K562 (cell line): ENCODE data around the gene MARCKS. TPM values are rescaled to one million over a fixed set of nuclear protein-coding genes. Genes with fewer than 3 reads are reported as not detected.

Experiments
- ATF1 ChIP-seq, 2 experiments: fragments of 450-650 bp in 1 of 2; IDR thresholded peaks; 2 replicates each; pipeline ENCODE4 v1.6.1; 2016; ENCODE audit warnings: missing compliant biosample characterization in 1 of 2, missing genetic modification characterization in 1 of 2
- CBX1 ChIP-seq: sonication (generic); IDR thresholded peaks from 2 replicates; pipeline ENCODE4 v1.6.1; 2016; ENCODE audit warnings: antibody characterized with exemption, low read depth, mild to moderate bottlenecking
- CCNT2 ChIP-seq: IDR thresholded peaks from 2 replicates; pipeline ENCODE4 v1.6.1; 2011; ENCODE audit warnings: borderline replicate concordance, low read depth, mild to moderate bottlenecking, moderate library complexity, mixed read lengths, low read length; ENCODE audit not compliant: insufficient read length; ENCODE audit errors: extremely low read depth
- CREB1 ChIP-seq, 2 experiments: sonication (generic) in 1 of 2; formaldehyde crosslinking in 1 of 2; IDR thresholded peaks; 2 replicates each; pipeline versions ENCODE4 v1.6.1 to v1.8.0; 2012 to 2022; ENCODE audit warnings: inconsistent platforms in 1 of 2, mild to moderate bottlenecking in 1 of 2, missing genetic modification reagents in 1 of 2, moderate library complexity in 1 of 2
- CTBP1 ChIP-seq: fragments of 450-650 bp; IDR thresholded peaks from 2 replicates; pipeline ENCODE4 v1.6.1; 2016; ENCODE audit warnings: borderline replicate concordance
- DEAF1 ChIP-seq: fragments of 450-650 bp; formaldehyde crosslinking; IDR thresholded peaks from 2 replicates; pipeline ENCODE4 v1.4.0; 2020; ENCODE audit warnings: mild to moderate bottlenecking, moderate library complexity
- DNMT1 ChIP-seq: fragments of 450-650 bp; IDR thresholded peaks from 2 replicates; pipeline ENCODE4 v1.6.1; 2016; ENCODE audit warnings: antibody characterized with exemption, mild to moderate bottlenecking
- ETV1 ChIP-seq: fragments of 450-650 bp; conservative IDR thresholded peaks from 2 replicates; pipeline ENCODE4 v1.6.1; 2016; ENCODE audit warnings: missing genetic modification characterization, control low read depth, low read depth, missing compliant biosample characterization
- GTF2F1 ChIP-seq: IDR thresholded peaks from 2 replicates; pipeline ENCODE4 v1.6.1; 2011; ENCODE audit warnings: low read depth, low read length, improper control_type of control experiment
- KHSRP ChIP-seq: fragments of 450-650 bp; IDR thresholded peaks from 2 replicates; pipeline ENCODE4 v1.6.1; 2017
- POLR2H ChIP-seq: IDR thresholded peaks from 2 replicates; pipeline ENCODE4 v1.6.1; 2016; ENCODE audit warnings: missing genetic modification characterization, low read depth, mild to moderate bottlenecking, control low read depth, missing compliant biosample characterization, moderate library complexity
- RAD21 ChIP-seq, 2 experiments: fragments of 250-450 bp in 1 of 2; fragments of 450-650 bp in 1 of 2; sonication (Bioruptor Pico) in 1 of 2; formaldehyde crosslinking in 1 of 2; IDR thresholded peaks in 1 of 2; conservative IDR thresholded peaks in 1 of 2; 2 replicates each; pipeline versions ENCODE4 v1.4.0 to v1.8.0; 2020 to 2022; ENCODE audit warnings: mild to moderate bottlenecking in 2 of 2, moderate library complexity in 1 of 2
- SMC3 ChIP-seq: conservative IDR thresholded peaks from 2 replicates; pipeline ENCODE4 v1.6.1; 2011; ENCODE audit warnings: low read depth, low read length, improper control_type of control experiment; ENCODE audit not compliant: insufficient read depth
- SP2 ChIP-seq: IDR thresholded peaks from 2 replicates; pipeline ENCODE4 v1.6.1; 2011; ENCODE audit warnings: mild to moderate bottlenecking, low read depth, low read length, moderate library complexity; ENCODE audit not compliant: poor library complexity, severe bottlenecking; ENCODE audit errors: extremely low read depth
- STAG1 ChIP-seq: sonication (generic); formaldehyde crosslinking; IDR thresholded peaks from 2 replicates; pipeline ENCODE4 v1.5.0; 2020; ENCODE audit warnings: missing genetic modification reagents, borderline replicate concordance
- TFAP4 ChIP-seq: sonication (generic); formaldehyde crosslinking; IDR thresholded peaks from 2 replicates; pipeline ENCODE4 v1.8.0; 2022; ENCODE audit warnings: missing genetic modification reagents, mild to moderate bottlenecking, moderate library complexity, borderline replicate concordance
- VEZF1 ChIP-seq: fragments of 200-800 bp; sonication (Bioruptor generic); IDR thresholded peaks from 2 replicates; pipeline ENCODE4 v1.6.1; 2017; ENCODE audit warnings: missing genetic modification characterization, missing compliant biosample characterization
- XRCC5 ChIP-seq: fragments of 200-400 bp; formaldehyde crosslinking; IDR thresholded peaks from 2 replicates; pipeline ENCODE4 v1.6.1; 2017; ENCODE audit warnings: low read depth, mild to moderate bottlenecking, low read length
- ZBTB1 ChIP-seq: sonication (generic); formaldehyde crosslinking; IDR thresholded peaks from 2 replicates; pipeline ENCODE4 v1.8.1; 2023; ENCODE audit warnings: missing genetic modification reagents, low read depth, mild to moderate bottlenecking, borderline replicate concordance
- ZNF217 ChIP-seq: sonication (generic); formaldehyde crosslinking; IDR thresholded peaks from 2 replicates; pipeline ENCODE4 v1.8.0; 2022; ENCODE audit warnings: mild to moderate bottlenecking, missing genetic modification reagents
- ZNF444 ChIP-seq: fragments of 250-450 bp; sonication (Bioruptor Pico); IDR thresholded peaks from 2 replicates; pipeline ENCODE4 v1.4.0; 2020; ENCODE audit warnings: mild to moderate bottlenecking, moderate library complexity
- ZNF507 ChIP-seq: conservative IDR thresholded peaks from 2 replicates; pipeline ENCODE4 v1.6.1; 2017; ENCODE audit warnings: missing genetic modification characterization, missing compliant biosample characterization
- ZNF766 ChIP-seq: fragments of 200-800 bp; sonication (Bioruptor generic); conservative IDR thresholded peaks from 2 replicates; pipeline ENCODE4 v1.6.1; 2016; ENCODE audit warnings: missing genetic modification characterization, missing compliant biosample characterization
- polyA plus RNA-seq, 8 experiments: library from polyadenylated mRNA; depleted of rRNA in 4 of 8; stranded (reverse) in 5 of 8; unstranded in 3 of 8; fragments of >200 nt; fragmentation: Nextera tagmentation in 2 of 8; fragmentation: Illumina TruSeq in 1 of 8; extraction: Ambion mirVana in 2 of 8; extraction: Trizol in 1 of 8; gene quantifications; 2 replicates each; pipeline versions ENCODE4 v1.2.1 to v1.2.3, GENCODE V29; 2011 to 2014; ENCODE audit warnings: inconsistent platforms in 1 of 8, missing spikeins in 1 of 8
- total RNA-seq, 7 experiments: library from RNA; depleted of rRNA in 6 of 7; stranded (reverse); fragments of >200 nt in 6 of 7; fragmentation: Illumina TruSeq in 2 of 7; extraction: Trizol in 2 of 7; gene quantifications; 2 replicates each; pipeline versions ENCODE4 v1.2.1 to v1.2.3, GENCODE V29; 2011 to 2021; ENCODE audit warnings: low replicate concordance in 1 of 7

Gene MARCKS
- total and polyA plus RNA-seq, 9 of the 15 experiments (the other 6 are each of a cell fraction or from before 2014, with no cell fraction given), result 0.15 to 2.7 (median 1.0) TPM

- TF ChIP-seq TFAP4 (CRISPR knock-in tag) (peak; percentile 32; the same call in 1 of the 2 replicates), DEAF1 (CRISPR knock-in tag) (peak; percentile 45; the same call in 1 of the 2 replicates), ZNF766 (CRISPR knock-in tag) (no peak), DNMT1 (no peak), RAD21 (CRISPR knock-in tag; conservative IDR thresholded peaks at IDR 0.05 in 1 of 2, IDR thresholded peaks at IDR 0.05 in 1 of 2) (peak; percentile 89 to 90), SP2 (no peak), ETV1 (tag) (no peak), SMC3 (peak; percentile 66), GTF2F1 (no peak), ZNF217 (CRISPR knock-in tag) (no peak), ZBTB1 (CRISPR knock-in tag) (no peak), POLR2H (tag) (no peak), ATF1 (CRISPR knock-in tag; IDR thresholded peaks at IDR 0.05) (no peak), ATF1 (tag; IDR thresholded peaks at IDR 0.05) (0 out of 2 replicates have a peak, but pooled peaks have one; percentile 10), KHSRP (no peak), ZNF444 (CRISPR knock-in tag) (no peak), ZNF507 (tag) (no peak), CCNT2 (peak; percentile 19), XRCC5 (no peak), VEZF1 (CRISPR knock-in tag) (peak; percentile 37; the same call in 1 of the 2 replicates), CBX1 (peak; percentile 37; the same call in 1 of the 2 replicates), CTBP1 (peak; percentile 33; the same call in 1 of the 2 replicates), CREB1 (IDR thresholded peaks at IDR 0.05) (no peak), CREB1 (CRISPR knock-in tag; IDR thresholded peaks at IDR 0.05) (no peak), STAG1 (CRISPR knock-in tag) (peak; percentile 55; the same call in 1 of the 2 replicates)
Measured at GRCh38 chr6:113858480-113859348, 1.6 kb downstream of the MARCKS start (continued).
